Liver (tissue), 9 donors: ENCODE measurements around the gene MIEN1. TPM values are rescaled to one million over a fixed set of nuclear protein-coding genes. Genes with fewer than 3 reads are reported as not detected.

ENCODE experiments used
- DNase-seq: peaks from one replicate; pipeline ENCODE4 v3.0.0-alpha.2; 2017; ENCODE audit warnings: low spot score
- H3K27ac ChIP-seq, 2 donors: one replicate each; pipeline ENCODE4 v1.7.0; 2013; ENCODE audit warnings: inconsistent platforms in 2 of 2, low read length in 2 of 2, control low read depth in 1 of 2, low read depth in 1 of 2, mild to moderate bottlenecking in 1 of 2
- H3K27me3 ChIP-seq, 4 donors: one replicate each; pipeline versions ENCODE4 v1.6.1 to v1.7.0; 2013; ENCODE audit warnings: low read length in 3 of 4, inconsistent platforms in 1 of 4, mild to moderate bottlenecking in 1 of 4, moderate library complexity in 1 of 4; ENCODE audit not compliant: control insufficient read depth in 4 of 4, insufficient read depth in 4 of 4
- H3K36me3 ChIP-seq, 4 donors: one replicate each; pipeline versions ENCODE4 v1.6.1 to v1.7.0; 2013; ENCODE audit warnings: low read length in 3 of 4, mild to moderate bottlenecking in 3 of 4, low read depth in 1 of 4, moderate library complexity in 1 of 4; ENCODE audit not compliant: control insufficient read depth in 4 of 4, insufficient read depth in 3 of 4
- H3K4me1 ChIP-seq, 4 donors: one replicate each; pipeline versions ENCODE4 v1.6.1 to v1.7.0; 2013; ENCODE audit warnings: low read length in 3 of 4, mild to moderate bottlenecking in 3 of 4, moderate library complexity in 1 of 4; ENCODE audit not compliant: control insufficient read depth in 4 of 4, insufficient read depth in 4 of 4
- H3K4me3 ChIP-seq, 3 donors: one replicate each; pipeline versions ENCODE4 v1.6.1 to v1.7.0; 2013; ENCODE audit warnings: low read length in 3 of 3, control low read depth in 1 of 3, low read depth in 1 of 3, mild to moderate bottlenecking in 1 of 3
- H3K9ac ChIP-seq, 2 donors: one replicate each; pipeline ENCODE4 v1.7.0; 2013; ENCODE audit warnings: low read length in 2 of 2, mild to moderate bottlenecking in 2 of 2, moderate library complexity in 2 of 2, control low read depth in 1 of 2, low read depth in 1 of 2
- H3K9me3 ChIP-seq, 4 donors: one replicate each; pipeline versions ENCODE4 v1.6.1 to v1.7.0; 2013; ENCODE audit warnings: low read length in 3 of 4; ENCODE audit not compliant: control insufficient read depth in 4 of 4
- EGR1 ChIP-seq, 2 donors: IDR thresholded peaks; 2 replicates each; pipeline ENCODE4 v1.6.1; 2016 to 2018; ENCODE audit warnings: antibody characterized with exemption in 2 of 2, low read depth in 2 of 2
- FOXA1 ChIP-seq: IDR thresholded peaks from 2 replicates; pipeline ENCODE4 v1.6.1; 2016; ENCODE audit warnings: antibody characterized with exemption
- FOXA2 ChIP-seq: IDR thresholded peaks from 2 replicates; pipeline ENCODE4 v1.6.1; 2016; ENCODE audit warnings: antibody characterized with exemption
- GABPA ChIP-seq, 2 donors: IDR thresholded peaks in 1 of 2; conservative IDR thresholded peaks in 1 of 2; 2 replicates each; pipeline ENCODE4 v1.6.1; 2016; ENCODE audit warnings: antibody characterized with exemption in 2 of 2, mild to moderate bottlenecking in 1 of 2, moderate library complexity in 1 of 2
- HNF4A ChIP-seq, 2 donors: conservative IDR thresholded peaks; 2 replicates each; pipeline ENCODE4 v1.6.1; 2016; ENCODE audit warnings: antibody characterized with exemption in 2 of 2, mild to moderate bottlenecking in 2 of 2
- HNF4G ChIP-seq: IDR thresholded peaks from 2 replicates; pipeline ENCODE4 v1.6.1; 2016; ENCODE audit warnings: antibody characterized with exemption
- JUND ChIP-seq, 2 donors: IDR thresholded peaks; 2 replicates each; pipeline ENCODE4 v1.6.1; 2016; ENCODE audit warnings: antibody characterized with exemption in 2 of 2
- MAX ChIP-seq: IDR thresholded peaks from 2 replicates; pipeline ENCODE4 v1.6.1; 2016; ENCODE audit warnings: antibody characterized with exemption
- NR2F2 ChIP-seq: IDR thresholded peaks from 2 replicates; pipeline ENCODE4 v1.6.1; 2016; ENCODE audit warnings: antibody characterized with exemption
- RAD21 ChIP-seq, 2 donors: IDR thresholded peaks; 2 replicates each; pipeline ENCODE4 v1.6.1; 2016; ENCODE audit warnings: antibody characterized with exemption in 2 of 2, mild to moderate bottlenecking in 2 of 2
- REST ChIP-seq: IDR thresholded peaks from 2 replicates; pipeline ENCODE4 v1.6.1; 2016; ENCODE audit warnings: antibody characterized with exemption, mild to moderate bottlenecking
- RXRA ChIP-seq, 2 donors: IDR thresholded peaks; 2 replicates each; pipeline ENCODE4 v1.6.1; 2017 to 2018; ENCODE audit warnings: antibody characterized with exemption in 2 of 2, mild to moderate bottlenecking in 1 of 2
- SP1 ChIP-seq: IDR thresholded peaks from 2 replicates; pipeline ENCODE4 v1.6.1; 2018; ENCODE audit warnings: antibody characterized with exemption, mild to moderate bottlenecking
- TAF1 ChIP-seq: conservative IDR thresholded peaks from 2 replicates; pipeline ENCODE4 v1.6.1; 2016; ENCODE audit warnings: antibody characterized with exemption, mild to moderate bottlenecking
- YY1 ChIP-seq: IDR thresholded peaks from 2 replicates; pipeline ENCODE4 v1.6.1; 2016; ENCODE audit warnings: antibody characterized with exemption, mild to moderate bottlenecking
- WGBS: extraction: QIAGEN DNeasy Blood & Tissue Kit; methylation state at CpG from one replicate; pipeline ENCODE4 v1.1.7; 2013; 5-methylcytosine and 5-hydroxymethylcytosine counted together
- polyA plus RNA-seq, 2 donors: library from polyadenylated mRNA; stranded (reverse) in 1 of 2; unstranded in 1 of 2; fragments of 200-250 nt in 1 of 2; fragments of >200 nt in 1 of 2; fragmentation: Nextera tagmentation in 1 of 2; extraction: Ambion mirVana in 1 of 2; gene quantifications; one replicate each; pipeline versions ENCODE4 v1.2.1 to v1.2.3, GENCODE V29; 2013 to 2015
- total RNA-seq, 2 donors: library from RNA; depleted of rRNA; stranded (reverse); fragments of >200 nt; gene quantifications; one replicate each; pipeline ENCODE4 v1.2.3, GENCODE V29; 2014
- TF ChIP-seq, protein P1 (sequence below): IDR thresholded peaks from 2 replicates; pipeline ENCODE4 v1.6.1; 2016; ENCODE audit warnings: antibody characterized with exemption
- TF ChIP-seq, protein P2 (sequence below): IDR thresholded peaks from 2 replicates; pipeline ENCODE4 v1.6.1; 2016; ENCODE audit warnings: antibody characterized with exemption
- TF ChIP-seq, protein P3 (sequence below): fragments of 150-350 bp; IDR thresholded peaks from 2 replicates; pipeline ENCODE4 v1.5.1; 2017; ENCODE audit warnings: improper control_type of control experiment, low read depth, low read length; ENCODE audit not compliant: missing input control
- donor health status: healthy.
- donor health status: healthy.
- donor health status: healthy.
- donor health status: healthy.
- donor health status: healthy.

The MIEN1 gene
- total and polyA plus RNA-seq, 4 donors, result 11.1 to 99.0 (median 29.0) TPM

GRCh38 chr17:39751637-39752036 is 21.3 kb upstream of the MIEN1 start:
- TF ChIP-seq SP1 (no peak), FOXA1 (no peak), REST (no peak), GABPA (IDR thresholded peaks at IDR 0.05 in 1 of 2, conservative IDR thresholded peaks at IDR 0.05 in 1 of 2) (no peak), TAF1 (no peak), NR2F2 (no peak), EGR1 (IDR thresholded peaks at IDR 0.05; ENCODE audit: low read depth in 2 of 2) (no peak), YY1 (no peak), HNF4G (no peak), FOXA2 (no peak), RAD21 (IDR thresholded peaks at IDR 0.05) (no peak), RXRA (IDR thresholded peaks at IDR 0.05) (no peak), MAX (no peak), JUND (IDR thresholded peaks at IDR 0.05) (no peak), HNF4A (conservative IDR thresholded peaks at IDR 0.05) (no peak)
- TF ChIP-seq, protein P1, sequence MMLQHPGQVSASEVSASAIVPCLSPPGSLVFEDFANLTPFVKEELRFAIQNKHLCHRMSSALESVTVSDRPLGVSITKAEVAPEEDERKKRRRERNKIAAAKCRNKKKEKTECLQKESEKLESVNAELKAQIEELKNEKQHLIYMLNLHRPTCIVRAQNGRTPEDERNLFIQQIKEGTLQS, result no peak
- TF ChIP-seq, protein P2, sequence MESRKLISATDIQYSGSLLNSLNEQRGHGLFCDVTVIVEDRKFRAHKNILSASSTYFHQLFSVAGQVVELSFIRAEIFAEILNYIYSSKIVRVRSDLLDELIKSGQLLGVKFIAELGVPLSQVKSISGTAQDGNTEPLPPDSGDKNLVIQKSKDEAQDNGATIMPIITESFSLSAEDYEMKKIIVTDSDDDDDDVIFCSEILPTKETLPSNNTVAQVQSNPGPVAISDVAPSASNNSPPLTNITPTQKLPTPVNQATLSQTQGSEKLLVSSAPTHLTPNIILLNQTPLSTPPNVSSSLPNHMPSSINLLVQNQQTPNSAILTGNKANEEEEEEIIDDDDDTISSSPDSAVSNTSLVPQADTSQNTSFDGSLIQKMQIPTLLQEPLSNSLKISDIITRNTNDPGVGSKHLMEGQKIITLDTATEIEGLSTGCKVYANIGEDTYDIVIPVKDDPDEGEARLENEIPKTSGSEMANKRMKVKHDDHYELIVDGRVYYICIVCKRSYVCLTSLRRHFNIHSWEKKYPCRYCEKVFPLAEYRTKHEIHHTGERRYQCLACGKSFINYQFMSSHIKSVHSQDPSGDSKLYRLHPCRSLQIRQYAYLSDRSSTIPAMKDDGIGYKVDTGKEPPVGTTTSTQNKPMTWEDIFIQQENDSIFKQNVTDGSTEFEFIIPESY, result no peak
- TF ChIP-seq, protein P3, sequence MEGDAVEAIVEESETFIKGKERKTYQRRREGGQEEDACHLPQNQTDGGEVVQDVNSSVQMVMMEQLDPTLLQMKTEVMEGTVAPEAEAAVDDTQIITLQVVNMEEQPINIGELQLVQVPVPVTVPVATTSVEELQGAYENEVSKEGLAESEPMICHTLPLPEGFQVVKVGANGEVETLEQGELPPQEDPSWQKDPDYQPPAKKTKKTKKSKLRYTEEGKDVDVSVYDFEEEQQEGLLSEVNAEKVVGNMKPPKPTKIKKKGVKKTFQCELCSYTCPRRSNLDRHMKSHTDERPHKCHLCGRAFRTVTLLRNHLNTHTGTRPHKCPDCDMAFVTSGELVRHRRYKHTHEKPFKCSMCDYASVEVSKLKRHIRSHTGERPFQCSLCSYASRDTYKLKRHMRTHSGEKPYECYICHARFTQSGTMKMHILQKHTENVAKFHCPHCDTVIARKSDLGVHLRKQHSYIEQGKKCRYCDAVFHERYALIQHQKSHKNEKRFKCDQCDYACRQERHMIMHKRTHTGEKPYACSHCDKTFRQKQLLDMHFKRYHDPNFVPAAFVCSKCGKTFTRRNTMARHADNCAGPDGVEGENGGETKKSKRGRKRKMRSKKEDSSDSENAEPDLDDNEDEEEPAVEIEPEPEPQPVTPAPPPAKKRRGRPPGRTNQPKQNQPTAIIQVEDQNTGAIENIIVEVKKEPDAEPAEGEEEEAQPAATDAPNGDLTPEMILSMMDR, result no peak
- no peak overlapping the region for H3K27ac ChIP-seq
- no peaks in the 10 kb centered on the region for H3K27me3 ChIP-seq
- no peak for DNase-seq
- H3K4me3 ChIP-seq, result no peak overlapping the region
- 73% methylated on average over 10 of the region's 10 CpGs for WGBS
- H3K9me3 ChIP-seq, result no peaks in the 10 kb centered on the region
- H3K9ac ChIP-seq, result no peak overlapping the region
- H3K36me3 ChIP-seq, result peaks cover 0 to 5% (median under 1%) of the 10 kb centered on the region in 4 donors
- H3K4me1 ChIP-seq, result peaks cover 2 to 14% (median 4%) of the 10 kb centered on the region in 4 donors
